GM10248 (cell line): Measurements from ENCODE around the gene HDAC4.

ENCODE experiments used
- CTCF ChIA-PET: fragments of 300-600 bp; sonication (Branson Sonifier 250); formaldehyde crosslinking; extraction: SDS; loops from one replicate; lab custom pipeline; 2021; ENCODE audit warnings: antibody characterized with exemption; lab: Yijun Ruan, JAX
- POLR2A ChIA-PET: fragments of 350-650 bp; sonication (Branson Sonifier 250); formaldehyde crosslinking; extraction: SDS; loops from one replicate; lab custom pipeline; 2020; ENCODE audit warnings: antibody characterized with exemption; lab: Yijun Ruan, JAX
- DNase-seq: peaks from one replicate; pipeline ENCODE4 v3.0.0; 2012; ENCODE audit errors: extremely low spot score
- CTCF ChIP-seq: IDR thresholded peaks from 2 replicates; pipeline ENCODE4 v1.5.1; 2012; ENCODE audit warnings: mild to moderate bottlenecking, low read depth; ENCODE audit errors: extremely low read depth, missing control alignments, control extremely low read depth

The HDAC4 gene

GRCh38 chr2:239138610-239139009 lies 262.2 kb downstream of the HDAC4 start:
- no peak for TF ChIP-seq CTCF
- no peak for DNase-seq
- ChIA-PET POLR2A (no interaction called here), CTCF (interaction anchor here (1.2 kb wide), 1 partner anchor 45 kb away, joined by 3 read pairs; no protein-coding TSS in a partner anchor)

- TF ChIP-seq CTCF = no peak
- ChIA-PET POLR2A (no interaction called here), CTCF (interaction anchor here (1.2 kb wide), 1 partner anchor 45 kb away, joined by 3 read pairs; no protein-coding TSS in a partner anchor)
- no peak for DNase-seq
These were observed 262.9 kb downstream of the HDAC4 start for GRCh38 chr2:239137898-239138283.

GRCh38 chr2:239137165-239137897 lies 263.5 kb downstream of the HDAC4 start:
- no peak for TF ChIP-seq CTCF
- POLR2A ChIA-PET = no interaction called here
- CTCF ChIA-PET = interaction anchor here (1.2 kb wide), 1 partner anchor 46 kb away, joined by 3 read pairs; no protein-coding TSS in a partner anchor
- DNase-seq = no peak

GRCh38 chr2:239136762-239137161 lies 264.1 kb downstream of the HDAC4 start:
- TF ChIP-seq CTCF = no peak
- DNase-seq = no peak
- ChIA-PET CTCF (interaction anchor here (1.5 kb wide), 1 partner anchor 8 kb away, joined by 5 read pairs; no protein-coding TSS in a partner anchor), POLR2A (no interaction called here)

- CTCF ChIA-PET = interaction anchor here (1.5 kb wide), 1 partner anchor 8 kb away, joined by 5 read pairs; no protein-coding TSS in a partner anchor
- no peak for DNase-seq
- TF ChIP-seq CTCF = no peak
- POLR2A ChIA-PET = no interaction called here
These were observed 264.6 kb downstream of the HDAC4 start for GRCh38 chr2:239136203-239136602.

GRCh38 chr2:239135531-239135930 lies 265.3 kb downstream of the HDAC4 start:
- POLR2A ChIA-PET = no interaction called here
- TF ChIP-seq CTCF = no peak

More at GRCh38 chr2:239135531-239135930, 265.3 kb downstream of the HDAC4 start:
- CTCF ChIA-PET = interaction anchor here (1.2 to 1.5 kb wide), 2 partner anchors 8 to 9 kb away, joined by 4 to 5 read pairs; no protein-coding TSS in a partner anchor
- DNase-seq = no peak
